Left ventricle myocardium inferior (tissue), 1 donor: ENCODE results near the gene TAOK1. TPM values are rescaled to one million over a fixed set of nuclear protein-coding genes. Genes with fewer than 3 reads are reported as not detected.
"Not testable (repeated sequence)": the region's sequence is repeated elsewhere in the genome, so short reads cannot be mapped to it uniquely, and the experiment has no call there.

Source experiments
- DNase-seq: peaks from one replicate; pipeline ENCODE4 v3.0.0-alpha.2; 2020
- H3K27ac ChIP-seq: fragments of 200-600 bp; replicated peaks from 2 replicates; pipeline ENCODE4 v1.8.0; 2021
- H3K27me3 ChIP-seq: fragments of 200-600 bp; 2 replicates; pipeline ENCODE4 v1.8.0; 2021; ENCODE audit warnings: low read depth
- H3K36me3 ChIP-seq: fragments of 200-600 bp; 2 replicates; pipeline ENCODE4 v1.8.0; 2021
- H3K4me1 ChIP-seq: fragments of 200-600 bp; 2 replicates; pipeline ENCODE4 v1.8.0; 2021
- H3K4me3 ChIP-seq: fragments of 200-600 bp; 2 replicates; pipeline ENCODE4 v1.8.0; 2021; ENCODE audit warnings: mild to moderate bottlenecking, moderate library complexity
- H3K9me3 ChIP-seq: fragments of 200-600 bp; replicated peaks from 2 replicates; pipeline ENCODE4 v1.8.0; 2021
- intact Hi-C: fragments of 100-400 bp; cut with micrococcal nuclease; formaldehyde crosslinking; loops from one replicate; pipeline ENCODE4 v1.11.0; 2022
- total RNA-seq: library from RNA; stranded (reverse); fragmentation: NEBNext Ultra II Directional; extraction: Animal tissue kit (Norgen Biotek cat#: 25700); gene quantifications from one replicate; pipeline ENCODE4 v1.2.1, GENCODE V29; 2021
- TF ChIP-seq, protein P1 (sequence below): fragments of 200-600 bp; IDR thresholded peaks from 2 replicates; pipeline ENCODE4 v1.8.0; 2021; ENCODE audit warnings: antibody characterized with exemption, mild to moderate bottlenecking, borderline replicate concordance
- donor health status: DM: no; HTN: yes; CAD: no; lungs with severe emphysema.

The TAOK1 gene
- total RNA-seq, 1 donor from 2014 or later, result 50.7 TPM

DNA sequence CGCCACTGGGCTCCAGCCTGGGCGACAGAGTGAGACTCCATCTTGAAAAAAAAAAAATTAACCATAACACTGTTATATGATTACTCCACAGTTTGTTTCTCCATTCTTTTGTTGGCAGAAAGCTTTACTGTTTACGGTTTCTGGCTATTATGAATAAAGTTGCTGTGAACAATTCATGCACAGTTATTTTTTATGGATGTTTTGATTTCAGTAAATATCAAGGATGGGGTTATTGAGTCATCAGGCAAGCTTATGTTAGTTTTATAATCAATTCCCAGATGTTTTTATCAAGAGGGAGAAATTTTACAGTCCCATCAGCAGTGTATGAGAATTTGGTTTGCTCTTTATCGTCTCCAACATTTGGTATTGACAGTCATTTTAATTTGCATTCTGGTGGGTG, 67.9 kb downstream of the TAOK1 start:
- no peak overlapping the region for H3K4me3 ChIP-seq
- DNase-seq, result no peak
- TF ChIP-seq, protein P1, sequence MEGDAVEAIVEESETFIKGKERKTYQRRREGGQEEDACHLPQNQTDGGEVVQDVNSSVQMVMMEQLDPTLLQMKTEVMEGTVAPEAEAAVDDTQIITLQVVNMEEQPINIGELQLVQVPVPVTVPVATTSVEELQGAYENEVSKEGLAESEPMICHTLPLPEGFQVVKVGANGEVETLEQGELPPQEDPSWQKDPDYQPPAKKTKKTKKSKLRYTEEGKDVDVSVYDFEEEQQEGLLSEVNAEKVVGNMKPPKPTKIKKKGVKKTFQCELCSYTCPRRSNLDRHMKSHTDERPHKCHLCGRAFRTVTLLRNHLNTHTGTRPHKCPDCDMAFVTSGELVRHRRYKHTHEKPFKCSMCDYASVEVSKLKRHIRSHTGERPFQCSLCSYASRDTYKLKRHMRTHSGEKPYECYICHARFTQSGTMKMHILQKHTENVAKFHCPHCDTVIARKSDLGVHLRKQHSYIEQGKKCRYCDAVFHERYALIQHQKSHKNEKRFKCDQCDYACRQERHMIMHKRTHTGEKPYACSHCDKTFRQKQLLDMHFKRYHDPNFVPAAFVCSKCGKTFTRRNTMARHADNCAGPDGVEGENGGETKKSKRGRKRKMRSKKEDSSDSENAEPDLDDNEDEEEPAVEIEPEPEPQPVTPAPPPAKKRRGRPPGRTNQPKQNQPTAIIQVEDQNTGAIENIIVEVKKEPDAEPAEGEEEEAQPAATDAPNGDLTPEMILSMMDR, result no peak
- H3K4me1 ChIP-seq, result peaks cover 39% of the 10 kb centered on the region
- H3K9me3 ChIP-seq, result no peaks in the 10 kb centered on the region
- peaks cover 20% of the 10 kb centered on the region for H3K36me3 ChIP-seq
- no peaks in the 10 kb centered on the region for H3K27me3 ChIP-seq
- intact Hi-C loops, result no loop called here
- H3K27ac ChIP-seq, result no peak overlapping the region

DNA sequence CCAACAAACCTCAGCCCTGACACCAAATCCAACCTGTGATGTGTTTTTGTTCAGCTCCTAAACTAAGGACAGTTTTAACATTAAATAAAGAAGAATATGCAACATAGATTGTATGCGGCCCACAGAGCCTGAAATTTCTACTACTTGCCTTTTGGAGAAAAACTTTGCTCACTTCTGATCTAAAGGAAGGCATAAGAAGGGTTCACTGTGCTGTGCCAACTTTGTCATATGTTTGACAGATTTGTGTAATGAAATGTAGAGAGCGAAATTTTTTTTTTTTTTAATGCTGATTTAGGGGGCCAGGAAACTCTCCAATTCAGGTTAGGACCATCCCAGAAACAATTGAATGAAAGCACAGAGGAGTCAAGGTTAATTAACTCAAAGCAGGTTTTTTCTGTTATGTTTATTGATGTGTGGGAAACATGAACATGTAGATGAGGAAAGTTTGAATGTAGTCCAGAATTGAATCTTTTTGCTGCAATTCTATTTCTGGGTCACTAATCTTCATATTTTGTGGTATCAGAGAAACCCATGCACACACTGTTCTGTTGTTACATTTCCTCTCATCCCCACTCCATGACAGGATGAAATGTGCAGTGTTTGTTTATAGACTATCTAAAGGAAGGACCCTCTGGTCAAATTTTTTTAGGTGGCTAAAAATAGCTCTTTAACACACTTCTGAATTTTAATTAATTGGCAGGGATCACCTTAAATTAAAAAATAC, 71.5 kb downstream of the TAOK1 start:
- Histone ChIP-seq H3K36me3 (peaks cover 5% of the 10 kb centered on the region), H3K27me3 (no peaks in the 10 kb centered on the region), H3K27ac (peak overlapping the region; percentile 35), H3K4me1 (peaks cover 39% of the 10 kb centered on the region), H3K4me3 (no peak overlapping the region), H3K9me3 (no peaks in the 10 kb centered on the region)
- DNase-seq, result no peak
- intact Hi-C loops, result loop anchor here (10.0 kb wide), 1 partner anchor 57 kb away; no protein-coding TSS in a partner anchor
- TF ChIP-seq, protein P1, result no peak

DNA sequence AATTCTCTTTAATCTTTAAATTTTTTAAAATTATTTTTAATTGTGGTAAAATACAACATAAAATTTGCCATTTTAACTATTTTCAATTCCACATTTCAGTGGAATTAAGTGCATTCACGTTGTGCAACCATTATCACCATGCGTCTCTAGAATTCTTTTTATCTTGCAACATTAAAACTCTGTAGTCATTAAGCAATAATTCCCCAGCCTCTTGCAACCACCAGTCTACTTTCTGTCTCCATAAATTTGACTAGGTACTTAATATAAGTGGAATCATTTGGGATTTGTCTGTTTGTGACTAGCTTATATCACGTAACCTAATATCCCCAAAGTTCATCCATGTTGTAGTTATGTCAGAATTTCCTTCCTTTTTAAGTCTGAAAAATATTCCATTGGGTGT, 79.1 kb downstream of the TAOK1 start:
- Histone ChIP-seq H3K4me1 (no peaks in the 10 kb centered on the region), H3K36me3 (peaks cover 41% of the 10 kb centered on the region), H3K9me3 (no peaks in the 10 kb centered on the region), H3K27me3 (no peaks in the 10 kb centered on the region), H3K27ac (no peak overlapping the region), H3K4me3 (no peak overlapping the region)
- intact Hi-C loops, result loop anchor here (10.0 kb wide), 1 partner anchor 64 kb away; no protein-coding TSS in a partner anchor
- TF ChIP-seq, protein P1, result no peak
- DNase-seq, result no peak

DNA sequence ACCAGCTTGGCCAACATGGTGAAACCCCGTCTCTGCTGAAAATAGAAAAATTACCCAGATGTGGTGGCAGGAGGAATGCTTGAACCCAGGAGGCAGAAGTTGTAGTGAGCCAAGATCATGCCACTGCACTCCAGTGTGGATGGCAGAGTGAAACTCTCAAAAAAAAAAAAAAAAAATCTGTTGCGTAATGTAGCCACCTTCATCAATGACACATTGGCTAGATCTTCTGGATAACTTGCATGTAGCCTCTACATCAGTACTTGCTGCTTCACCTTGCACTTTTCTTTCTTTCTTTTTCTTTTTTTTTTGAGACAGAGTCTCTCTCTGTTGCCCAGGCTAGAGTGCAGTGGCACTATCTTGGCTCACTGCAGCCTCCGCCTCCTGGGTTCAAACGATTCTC, 83.3 kb downstream of the TAOK1 start:
- intact Hi-C loops, H3K4me1 ChIP-seq, H3K9me3 ChIP-seq, H3K27me3 ChIP-seq, H3K27ac ChIP-seq, H3K4me3 ChIP-seq, DNase-seq: not testable (repeated sequence)
- H3K36me3 ChIP-seq, result peaks cover 38% of the 10 kb centered on the region

DNA sequence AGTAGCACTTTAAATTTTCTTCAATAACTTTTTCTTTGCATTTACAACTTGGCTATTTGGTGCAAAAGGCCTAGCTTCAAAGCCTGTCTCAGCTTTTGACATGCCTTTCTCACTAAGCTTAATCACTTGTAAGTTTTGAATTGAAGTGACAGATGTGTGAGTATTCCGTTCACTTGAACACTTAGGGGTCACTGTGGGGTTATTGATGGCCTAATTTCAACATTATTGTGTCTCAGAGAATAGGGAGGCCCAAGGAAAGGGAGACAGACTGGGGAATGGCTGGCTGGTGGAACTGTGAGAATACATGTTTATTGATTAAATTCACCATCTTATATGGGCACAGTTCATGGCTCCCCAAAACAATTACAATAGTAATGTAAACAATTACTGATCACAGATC, 84.1 kb downstream of the TAOK1 start:
- intact Hi-C loops, result no loop called here
- Histone ChIP-seq H3K4me1 (no peaks in the 10 kb centered on the region), H3K9me3 (no peaks in the 10 kb centered on the region), H3K27ac (no peak overlapping the region), H3K36me3 (peaks cover 29% of the 10 kb centered on the region), H3K27me3 (no peaks in the 10 kb centered on the region), H3K4me3 (no peak overlapping the region)
- TF ChIP-seq, protein P1, result no peak
- no peak for DNase-seq

DNA sequence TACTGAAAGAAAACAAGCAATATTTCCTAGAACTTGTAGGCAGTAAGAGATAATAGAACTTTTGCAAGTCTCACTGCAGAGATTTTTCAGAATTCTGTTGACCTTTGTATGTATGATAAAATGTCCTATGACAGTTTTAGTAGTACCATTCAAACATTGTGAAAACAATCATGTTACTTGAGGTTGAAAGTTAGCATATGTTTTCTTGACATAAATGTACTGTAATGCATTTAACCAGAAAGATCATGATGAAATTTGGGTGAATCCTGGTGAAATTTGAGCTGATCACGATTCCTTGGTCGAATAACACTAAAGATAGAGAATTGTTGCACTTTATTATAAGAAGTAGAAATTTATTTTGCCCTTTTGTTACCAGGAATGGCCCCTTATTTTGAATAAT, 85.7 kb downstream of the TAOK1 start:
- no peaks in the 10 kb centered on the region for H3K9me3 ChIP-seq
- H3K36me3 ChIP-seq, result peaks cover 36% of the 10 kb centered on the region
- intact Hi-C loops, result no loop called here

DNA sequence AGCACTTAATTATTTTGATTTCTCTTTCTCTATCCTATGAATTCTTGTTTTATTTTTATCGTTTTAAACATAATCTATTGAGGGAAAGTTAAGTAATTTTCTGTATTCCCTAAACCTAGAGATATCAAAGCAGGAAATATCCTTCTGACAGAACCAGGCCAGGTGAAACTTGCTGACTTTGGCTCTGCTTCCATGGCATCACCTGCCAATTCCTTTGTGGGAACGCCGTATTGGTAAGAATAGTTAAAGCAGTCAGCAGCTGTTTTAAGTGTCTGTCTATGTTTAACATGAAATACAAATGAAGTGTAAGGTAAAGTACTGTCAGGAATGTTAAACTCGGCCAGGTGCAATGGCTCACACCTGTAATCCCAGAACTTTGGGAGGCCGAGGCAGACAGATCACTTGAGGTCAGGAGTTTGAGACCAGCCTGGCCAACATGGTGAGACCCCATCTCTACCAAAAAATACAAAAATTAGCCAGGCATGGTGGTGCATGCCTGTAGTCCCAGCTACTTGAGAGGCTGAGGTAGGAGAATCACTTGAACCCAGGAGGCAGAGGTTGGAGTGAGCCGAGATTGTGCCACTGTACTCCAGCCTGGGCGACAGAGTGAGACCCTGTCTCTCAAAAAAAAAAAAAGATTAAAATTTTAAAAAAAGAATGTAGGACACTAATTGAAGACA, 90.2 kb downstream of the TAOK1 start:
- intact Hi-C loops, DNase-seq, H3K27me3 ChIP-seq, H3K4me3 ChIP-seq, H3K9me3 ChIP-seq, H3K27ac ChIP-seq: not testable (repeated sequence)
- peaks cover 13% of the 10 kb centered on the region for H3K4me1 ChIP-seq
- H3K36me3 ChIP-seq, result peaks cover 43% of the 10 kb centered on the region

More for the DNA sequence above, 85.7 kb downstream of the TAOK1 start:
- H3K27me3 ChIP-seq, result no peaks in the 10 kb centered on the region
- no peaks in the 10 kb centered on the region for H3K4me1 ChIP-seq
- no peak for DNase-seq
- TF ChIP-seq, protein P1, result no peak
- no peak overlapping the region for H3K4me3 ChIP-seq
- no peak overlapping the region for H3K27ac ChIP-seq
